GM08714 (cell line): ENCODE measurements around the gene OSBPL2.

Experiments used
- H3K4me3 ChIP-seq: fragments of 200-500 bp; sonication (Bioruptor generic); 2 replicates; pipeline ENCODE4 v1.5.1; 2014; ENCODE audit warnings: mild to moderate bottlenecking, low read length, inconsistent platforms
- ZNF274 ChIP-seq: IDR thresholded peaks from 2 replicates; pipeline ENCODE4 v1.6.1; 2012; ENCODE audit warnings: mild to moderate bottlenecking, low read depth, low read length

Gene OSBPL2

GRCh38 chr20:62237801-62238568, at the start of gene OSBPL2:
TSS of gene OSBPL2 (plus strand) at chr20:62238521. CDS start at chr20:62256185, 17,664 bp downstream.
- peak within 1 kb of the TSS; percentile 74 for H3K4me3 ChIP-seq
- TF ChIP-seq ZNF274: no peak

GRCh38 chr20:62190639-62191411, 47.5 kb upstream of the OSBPL2 start:
- no peak overlapping the region for H3K4me3 ChIP-seq
- no peak for TF ChIP-seq ZNF274

GRCh38 chr20:62191781-62192559, 46.4 kb upstream of the OSBPL2 start:
- no peak for TF ChIP-seq ZNF274
- no peak overlapping the region for H3K4me3 ChIP-seq

GRCh38 chr20:62192635-62193034, 45.7 kb upstream of the OSBPL2 start:
- TF ChIP-seq ZNF274: no peak
- no peak overlapping the region for H3K4me3 ChIP-seq

GRCh38 chr20:62193079-62194025, 45.0 kb upstream of the OSBPL2 start:
- H3K4me3 ChIP-seq: no peak overlapping the region
- no peak for TF ChIP-seq ZNF274

- no peak overlapping the region for H3K4me3 ChIP-seq
- no peak for TF ChIP-seq ZNF274
Measured at GRCh38 chr20:62195075-62195405, 43.3 kb upstream of the OSBPL2 start.

GRCh38 chr20:62195736-62196135, 42.6 kb upstream of the OSBPL2 start:
- TF ChIP-seq ZNF274: no peak
- no peak overlapping the region for H3K4me3 ChIP-seq

- H3K4me3 ChIP-seq: no peak overlapping the region
- TF ChIP-seq ZNF274: no peak
Measured at GRCh38 chr20:62196286-62196685, 42.0 kb upstream of the OSBPL2 start.

- no peak for TF ChIP-seq ZNF274
- no peak overlapping the region for H3K4me3 ChIP-seq
Measured at GRCh38 chr20:62197311-62197710, 41.0 kb upstream of the OSBPL2 start.

- no peak overlapping the region for H3K4me3 ChIP-seq
- TF ChIP-seq ZNF274: no peak
Measured at GRCh38 chr20:62197801-62198200, 40.5 kb upstream of the OSBPL2 start.

- no peak for TF ChIP-seq ZNF274
- H3K4me3 ChIP-seq: no peak overlapping the region
Measured at GRCh38 chr20:62198496-62198895, 39.8 kb upstream of the OSBPL2 start.

GRCh38 chr20:62198931-62199330, 39.4 kb upstream of the OSBPL2 start:
- no peak for TF ChIP-seq ZNF274
- H3K4me3 ChIP-seq: no peak overlapping the region

- no peak overlapping the region for H3K4me3 ChIP-seq
- no peak for TF ChIP-seq ZNF274
Measured at GRCh38 chr20:62200491-62201172, 37.7 kb upstream of the OSBPL2 start.
